ENCODE results near the gene AAR2.

- TF ChIP-seq CTCF (IDR thresholded peaks at IDR 0.05) (no peak), ZFX (IDR thresholded peaks at IDR 0.05; ENCODE audit: borderline replicate concordance) (no peak)
These were observed 30.2 kb upstream of the AAR2 start for GRCh38 chr20:36206068-36206467.
